ENCODE results near the gene ADCY1. TPM values are rescaled to one million over a fixed set of nuclear protein-coding genes. Genes with fewer than 3 reads are reported as not detected.

Gene ADCY1
- total RNA-seq, 1 donor from 2014 or later = 13.6 TPM

DNA sequence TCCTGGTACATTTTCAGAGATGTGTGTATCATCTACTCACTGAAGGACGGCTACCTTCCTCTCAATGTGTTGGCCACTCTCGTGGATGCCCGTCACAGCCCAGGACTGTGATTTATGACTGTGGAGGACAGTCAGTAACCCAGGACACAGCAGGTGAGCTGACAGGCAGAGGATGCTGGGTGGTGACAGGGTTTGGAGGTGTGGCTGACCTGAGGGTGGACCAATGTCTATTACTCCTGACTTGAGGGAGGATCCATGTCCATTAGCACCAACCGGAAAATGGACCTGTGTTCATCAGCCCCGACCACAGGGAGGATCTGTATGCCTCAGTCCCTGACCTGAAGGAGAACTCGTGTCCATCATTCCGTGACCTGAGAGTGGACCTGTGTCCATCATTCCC lies 96.1 kb downstream of the ADCY1 start:
- H3K4me1 Mint-ChIP-seq (ENCODE audit: low read depth) = no peaks in the 10 kb centered on the region
- H3K27me3 Mint-ChIP-seq = no peaks in the 10 kb centered on the region
- DNase-seq (ENCODE audit: low spot score, unreplicated experiment) = no peak
- TF ChIP-seq, protein P1, sequence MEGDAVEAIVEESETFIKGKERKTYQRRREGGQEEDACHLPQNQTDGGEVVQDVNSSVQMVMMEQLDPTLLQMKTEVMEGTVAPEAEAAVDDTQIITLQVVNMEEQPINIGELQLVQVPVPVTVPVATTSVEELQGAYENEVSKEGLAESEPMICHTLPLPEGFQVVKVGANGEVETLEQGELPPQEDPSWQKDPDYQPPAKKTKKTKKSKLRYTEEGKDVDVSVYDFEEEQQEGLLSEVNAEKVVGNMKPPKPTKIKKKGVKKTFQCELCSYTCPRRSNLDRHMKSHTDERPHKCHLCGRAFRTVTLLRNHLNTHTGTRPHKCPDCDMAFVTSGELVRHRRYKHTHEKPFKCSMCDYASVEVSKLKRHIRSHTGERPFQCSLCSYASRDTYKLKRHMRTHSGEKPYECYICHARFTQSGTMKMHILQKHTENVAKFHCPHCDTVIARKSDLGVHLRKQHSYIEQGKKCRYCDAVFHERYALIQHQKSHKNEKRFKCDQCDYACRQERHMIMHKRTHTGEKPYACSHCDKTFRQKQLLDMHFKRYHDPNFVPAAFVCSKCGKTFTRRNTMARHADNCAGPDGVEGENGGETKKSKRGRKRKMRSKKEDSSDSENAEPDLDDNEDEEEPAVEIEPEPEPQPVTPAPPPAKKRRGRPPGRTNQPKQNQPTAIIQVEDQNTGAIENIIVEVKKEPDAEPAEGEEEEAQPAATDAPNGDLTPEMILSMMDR (IDR thresholded peaks at IDR 0.05; ENCODE audit: unreplicated experiment) = no peak
- no peaks in the 10 kb centered on the region for H3K36me3 Mint-ChIP-seq (ENCODE audit: insufficient read depth)
- peaks cover 17% of the 10 kb centered on the region for H3K9me3 Mint-ChIP-seq (ENCODE audit: low read depth)
- no peak overlapping the region for H3K27ac Mint-ChIP-seq
- H3K4me3 Mint-ChIP-seq (ENCODE audit: low read depth) = no peak overlapping the region

DNA sequence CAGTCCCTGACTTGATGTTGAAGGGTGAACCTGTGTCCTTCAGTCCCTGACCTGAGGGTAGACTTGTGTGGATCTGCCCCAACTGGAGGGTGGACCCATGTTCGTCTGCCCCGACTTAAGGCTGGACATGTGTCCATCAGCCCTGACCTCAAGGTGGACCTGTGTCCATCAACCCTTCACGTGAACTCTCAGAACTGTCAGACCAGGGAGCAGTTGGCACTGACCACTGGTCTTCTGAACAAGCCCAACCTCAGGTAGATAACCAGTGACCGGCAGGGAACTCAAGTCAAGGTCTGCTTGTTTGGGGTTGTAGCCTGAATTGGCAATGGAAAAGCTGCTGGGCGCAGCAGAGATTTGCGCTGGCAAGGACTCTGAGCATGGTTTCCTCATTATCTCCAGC lies 96.5 kb downstream of the ADCY1 start:
- Mint-ChIP-seq H3K4me1 (ENCODE audit: low read depth) (no peaks in the 10 kb centered on the region), H3K9me3 (ENCODE audit: low read depth) (peaks cover 17% of the 10 kb centered on the region), H3K36me3 (ENCODE audit: insufficient read depth) (no peaks in the 10 kb centered on the region), H3K27ac (no peak overlapping the region), H3K4me3 (ENCODE audit: low read depth) (no peak overlapping the region), H3K27me3 (no peaks in the 10 kb centered on the region)
- no peak for DNase-seq (ENCODE audit: low spot score, unreplicated experiment)
- TF ChIP-seq, protein P1 (IDR thresholded peaks at IDR 0.05; ENCODE audit: unreplicated experiment) = no peak

DNA sequence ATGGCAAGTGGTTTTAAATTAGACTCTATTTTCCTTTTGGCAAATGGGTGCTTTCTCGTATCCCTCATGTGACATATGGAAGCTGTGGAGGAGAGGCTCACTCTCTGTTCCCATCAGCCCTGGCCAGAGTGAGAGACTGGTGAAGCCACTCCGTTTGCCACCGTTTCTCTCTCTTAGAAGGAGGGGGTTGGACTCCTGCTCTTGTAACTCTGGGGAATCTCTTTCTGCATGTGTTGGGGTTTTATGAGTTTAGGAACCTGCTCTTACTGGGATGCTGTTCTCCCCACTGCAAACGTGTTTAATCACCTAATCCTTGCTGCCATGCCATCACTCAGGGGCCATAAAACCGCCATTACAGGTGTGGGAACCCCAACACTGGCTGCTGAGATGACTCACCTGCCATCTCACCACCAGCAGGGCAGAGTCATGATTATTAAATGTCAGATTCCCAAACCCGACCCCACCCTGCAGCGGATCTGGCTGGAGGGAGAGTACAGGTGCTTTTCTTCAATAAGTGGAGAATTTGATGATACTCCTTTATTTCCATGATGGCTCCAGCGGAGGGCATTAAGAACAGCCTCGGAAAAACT lies 103.2 kb downstream of the ADCY1 start:
- Mint-ChIP-seq H3K4me1 (ENCODE audit: low read depth) (peaks cover 1% of the 10 kb centered on the region), H3K9me3 (ENCODE audit: low read depth) (peaks cover 8% of the 10 kb centered on the region), H3K27ac (no peak overlapping the region), H3K4me3 (ENCODE audit: low read depth) (no peak overlapping the region), H3K27me3 (no peaks in the 10 kb centered on the region), H3K36me3 (ENCODE audit: insufficient read depth) (no peaks in the 10 kb centered on the region)
- TF ChIP-seq, protein P1 (IDR thresholded peaks at IDR 0.05; ENCODE audit: unreplicated experiment) = no peak
- no peak for DNase-seq (ENCODE audit: low spot score, unreplicated experiment)

DNA sequence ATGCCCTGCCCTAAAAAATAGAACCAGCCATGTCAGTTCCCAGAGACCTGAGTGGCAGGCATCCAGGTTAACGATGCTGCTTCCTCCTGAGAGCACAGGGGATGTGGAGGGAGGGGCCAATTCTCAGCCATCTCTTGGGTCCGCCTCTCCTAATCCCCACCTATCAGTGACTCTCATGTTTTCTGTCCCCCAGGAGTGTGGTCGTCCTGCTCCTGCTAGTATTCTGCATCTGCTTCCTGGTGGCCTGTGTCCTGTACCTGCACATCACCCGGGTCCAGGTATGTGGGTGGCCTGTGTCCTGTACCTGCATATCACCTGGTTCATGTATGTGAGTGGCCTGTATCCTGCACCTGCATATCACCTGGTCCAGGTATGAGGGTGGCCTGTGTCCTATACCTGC lies 105.3 kb downstream of the ADCY1 start:
- no peak for DNase-seq (ENCODE audit: low spot score, unreplicated experiment)
- Mint-ChIP-seq H3K4me3 (ENCODE audit: low read depth) (no peak overlapping the region), H3K4me1 (ENCODE audit: low read depth) (peaks cover 1% of the 10 kb centered on the region), H3K27me3 (no peaks in the 10 kb centered on the region), H3K36me3 (ENCODE audit: insufficient read depth) (no peaks in the 10 kb centered on the region), H3K27ac (no peak overlapping the region), H3K9me3 (ENCODE audit: low read depth) (no peaks in the 10 kb centered on the region)
- TF ChIP-seq, protein P1 (IDR thresholded peaks at IDR 0.05; ENCODE audit: unreplicated experiment) = no peak

DNA sequence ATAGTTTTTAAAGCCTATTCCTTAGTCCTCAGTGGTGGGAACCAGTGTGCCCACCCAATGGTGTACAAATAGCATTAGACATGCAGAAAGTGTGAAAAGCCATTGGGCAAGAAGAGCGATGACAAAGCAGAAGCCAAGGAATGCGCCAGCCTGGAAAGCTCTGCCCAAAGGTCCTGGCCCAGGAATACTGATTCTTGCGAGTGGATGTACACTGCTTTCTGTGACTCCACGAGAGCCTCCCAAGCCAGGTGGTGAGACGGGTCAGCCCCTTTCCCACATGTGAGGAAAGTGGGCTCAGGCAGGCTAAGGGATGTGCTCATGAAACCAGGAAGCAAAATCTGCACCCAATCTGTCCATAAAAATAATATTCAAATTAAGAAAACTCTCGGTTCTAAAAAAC lies 106.6 kb downstream of the ADCY1 start:
- Mint-ChIP-seq H3K36me3 (ENCODE audit: insufficient read depth) (no peaks in the 10 kb centered on the region), H3K9me3 (ENCODE audit: low read depth) (no peaks in the 10 kb centered on the region), H3K4me3 (ENCODE audit: low read depth) (no peak overlapping the region), H3K27ac (no peak overlapping the region), H3K4me1 (ENCODE audit: low read depth) (peaks cover 1% of the 10 kb centered on the region), H3K27me3 (no peaks in the 10 kb centered on the region)
- TF ChIP-seq, protein P1 (IDR thresholded peaks at IDR 0.05; ENCODE audit: unreplicated experiment) = no peak
- no peak for DNase-seq (ENCODE audit: low spot score, unreplicated experiment)

All from progenitor cell of endocrine pancreas (in vitro differentiated cells).